LNCaP clone FGC (cell line): ENCODE measurements around the gene MSRB1.
"Not testable (repeated sequence)": the region's sequence is repeated elsewhere in the genome, so short reads cannot be mapped to it uniquely, and the experiment has no call there.

Experiments used
- DNase-seq: peaks from one replicate; pipeline ENCODE4 v3.0.0-alpha.2; 2011; ENCODE audit warnings: low read depth
- H3K4me3 ChIP-seq: 2 replicates; pipeline ENCODE4 v1.5.1; 2011; ENCODE audit warnings: mild to moderate bottlenecking, low read depth, low read length, control low read depth
- TF ChIP-seq, protein P1 (sequence below): IDR thresholded peaks from 2 replicates; pipeline ENCODE4 v1.5.1; 2012; ENCODE audit warnings: mild to moderate bottlenecking; ENCODE audit not compliant: control insufficient read depth, insufficient read depth; ENCODE audit errors: extremely low read depth

MSRB1 gene

DNA sequence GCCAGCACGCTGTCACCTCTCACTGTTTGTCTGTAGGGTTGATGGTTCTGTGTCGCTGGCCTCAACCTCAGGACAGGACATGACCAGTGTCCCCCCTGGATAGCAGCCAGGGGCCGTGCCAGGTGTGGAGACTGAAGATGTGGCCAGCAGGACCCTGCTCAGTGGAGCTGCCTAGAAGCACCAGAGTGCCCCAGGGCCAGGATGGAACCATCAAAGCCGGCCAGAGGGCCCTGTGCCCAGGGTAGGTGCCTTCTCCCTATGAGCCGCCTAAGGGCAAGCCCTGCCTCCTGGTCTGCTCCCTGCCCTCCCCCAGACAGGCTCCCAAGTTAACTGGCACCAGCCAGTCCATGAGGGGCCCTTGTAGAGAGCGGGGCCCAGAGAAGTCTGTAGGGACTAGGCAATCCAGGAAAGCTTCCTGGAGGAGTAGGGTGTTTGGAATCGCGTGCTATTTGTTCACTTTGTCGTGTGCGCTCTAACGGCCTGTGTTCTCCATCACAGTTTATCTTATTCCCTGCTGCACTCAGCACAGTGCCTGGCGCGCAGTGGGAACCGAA, 15.8 kb upstream of the MSRB1 start:
- H3K4me3 ChIP-seq = no peak overlapping the region; the same call in 1 of the 2 replicates
- no peak for DNase-seq
- TF ChIP-seq, protein P1, sequence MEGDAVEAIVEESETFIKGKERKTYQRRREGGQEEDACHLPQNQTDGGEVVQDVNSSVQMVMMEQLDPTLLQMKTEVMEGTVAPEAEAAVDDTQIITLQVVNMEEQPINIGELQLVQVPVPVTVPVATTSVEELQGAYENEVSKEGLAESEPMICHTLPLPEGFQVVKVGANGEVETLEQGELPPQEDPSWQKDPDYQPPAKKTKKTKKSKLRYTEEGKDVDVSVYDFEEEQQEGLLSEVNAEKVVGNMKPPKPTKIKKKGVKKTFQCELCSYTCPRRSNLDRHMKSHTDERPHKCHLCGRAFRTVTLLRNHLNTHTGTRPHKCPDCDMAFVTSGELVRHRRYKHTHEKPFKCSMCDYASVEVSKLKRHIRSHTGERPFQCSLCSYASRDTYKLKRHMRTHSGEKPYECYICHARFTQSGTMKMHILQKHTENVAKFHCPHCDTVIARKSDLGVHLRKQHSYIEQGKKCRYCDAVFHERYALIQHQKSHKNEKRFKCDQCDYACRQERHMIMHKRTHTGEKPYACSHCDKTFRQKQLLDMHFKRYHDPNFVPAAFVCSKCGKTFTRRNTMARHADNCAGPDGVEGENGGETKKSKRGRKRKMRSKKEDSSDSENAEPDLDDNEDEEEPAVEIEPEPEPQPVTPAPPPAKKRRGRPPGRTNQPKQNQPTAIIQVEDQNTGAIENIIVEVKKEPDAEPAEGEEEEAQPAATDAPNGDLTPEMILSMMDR = no peak

DNA sequence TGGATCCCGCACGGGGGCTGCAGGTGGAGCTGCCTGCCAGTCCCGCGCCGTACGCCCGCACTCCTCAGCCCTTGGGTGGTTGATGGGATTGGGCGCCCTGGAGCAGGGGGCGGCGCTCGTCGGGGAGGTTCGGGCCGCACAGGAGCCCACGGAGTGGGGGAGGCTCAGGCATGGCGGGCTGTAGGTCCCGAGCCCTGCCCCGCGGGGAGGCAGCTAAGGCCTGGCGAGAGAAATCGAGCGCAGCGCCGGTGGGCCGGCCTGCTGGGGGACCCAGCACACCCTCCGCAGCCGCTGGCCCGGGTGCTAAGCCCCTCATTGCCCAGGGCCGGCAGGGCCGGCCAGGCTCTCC, 15.1 kb upstream of the MSRB1 start:
- not testable (repeated sequence) for DNase-seq, H3K4me3 ChIP-seq

DNA sequence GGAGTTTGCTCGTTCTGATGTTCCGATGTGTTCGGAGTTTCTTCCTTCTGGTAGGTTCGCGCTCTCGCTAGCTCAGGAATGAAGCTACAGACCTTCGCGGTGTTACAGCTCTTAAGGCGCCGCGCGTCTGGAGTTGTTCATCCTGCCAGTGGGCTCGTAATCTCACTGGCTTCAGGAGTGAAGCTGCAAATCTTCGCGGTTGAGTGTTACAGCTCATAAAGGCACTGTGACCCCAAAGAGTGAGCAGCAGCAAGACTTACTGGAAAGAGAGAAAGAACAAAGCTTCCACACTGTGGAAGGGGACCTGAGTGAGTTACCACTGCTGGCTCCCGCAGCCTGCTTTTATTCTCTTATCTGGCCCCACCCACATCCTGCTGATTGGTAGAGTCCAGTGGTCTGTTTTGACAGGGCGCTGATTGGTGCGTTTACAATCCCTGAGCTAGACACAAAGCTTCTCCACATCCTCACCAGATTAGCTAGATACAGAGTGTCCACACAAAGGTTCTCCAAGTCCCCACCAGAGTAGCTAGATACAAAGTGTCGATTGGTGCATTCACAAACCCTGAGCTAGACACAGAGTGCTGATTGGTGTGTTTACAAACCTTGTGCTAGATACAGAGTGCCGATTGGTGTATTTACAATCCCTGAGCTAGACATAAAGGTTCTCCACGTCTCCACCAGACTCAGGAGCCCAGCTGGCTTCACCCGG, 14.6 kb upstream of the MSRB1 start:
- H3K4me3 ChIP-seq, DNase-seq: not testable (repeated sequence)

DNA sequence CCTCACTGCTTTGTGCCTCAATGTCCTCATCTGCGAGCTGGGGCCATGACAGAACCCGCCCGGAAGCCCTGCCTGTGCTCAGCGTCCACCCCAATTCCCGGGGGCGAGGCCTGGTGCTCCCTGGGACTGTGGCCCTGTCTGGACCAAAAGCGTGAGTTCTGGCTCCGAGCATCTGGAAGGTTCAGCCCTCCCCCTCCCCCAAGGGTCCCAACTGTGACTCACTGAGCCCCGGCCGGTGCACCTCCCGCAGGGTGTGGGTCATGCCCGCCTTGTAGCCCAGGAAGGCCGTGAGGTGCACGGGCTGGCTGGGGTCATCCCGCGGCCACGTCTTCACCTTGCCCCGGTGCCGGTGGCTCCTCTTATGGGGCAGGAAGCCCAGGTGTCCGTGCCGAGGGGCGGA, 10.7 kb upstream of the MSRB1 start:
- no peak overlapping the region for H3K4me3 ChIP-seq
- no peak for DNase-seq
- TF ChIP-seq, protein P1 = no peak

DNA sequence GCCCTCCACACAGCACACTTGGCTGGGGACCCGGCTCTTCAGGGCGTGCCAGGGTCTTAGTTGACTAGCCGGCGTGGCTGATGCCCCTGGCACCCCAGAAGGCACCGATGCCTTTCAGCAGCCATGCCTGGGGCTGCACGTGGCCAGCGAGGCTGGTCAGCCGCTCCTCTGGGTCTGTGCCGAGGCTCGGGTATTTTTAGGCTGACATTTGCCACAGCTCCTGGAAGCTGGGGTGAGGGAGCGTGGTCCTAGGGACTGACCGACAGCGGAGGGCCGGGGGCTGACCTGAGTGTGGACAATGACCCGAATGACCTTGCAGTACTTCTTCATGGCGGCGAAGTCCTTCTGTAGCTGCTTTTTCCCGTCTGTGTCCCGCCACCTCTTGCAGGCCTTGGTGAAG, 7.6 kb upstream of the MSRB1 start:
- H3K4me3 ChIP-seq = no peak overlapping the region
- TF ChIP-seq, protein P1 = no peak
- DNase-seq = no peak

DNA sequence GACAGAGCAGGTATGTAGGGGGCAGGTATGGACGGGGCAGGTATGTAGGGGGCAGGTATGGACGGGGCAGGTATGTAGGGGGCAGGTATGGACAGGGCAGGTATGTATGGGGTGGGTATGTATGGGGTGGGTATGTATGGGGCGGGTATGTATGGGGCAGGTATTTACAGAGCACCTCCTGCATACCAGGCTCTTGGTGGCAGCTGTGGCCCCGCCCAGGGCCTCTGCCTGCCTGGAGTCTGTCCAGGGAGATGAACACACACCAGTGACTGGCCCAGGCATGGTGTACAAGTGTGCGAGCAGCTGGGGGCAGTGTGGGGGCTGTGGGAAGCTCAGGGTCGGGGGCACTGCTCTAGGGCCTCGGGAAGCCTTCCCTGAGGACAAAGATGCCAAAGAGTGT, 7.0 kb upstream of the MSRB1 start:
- no peak for DNase-seq
- no peak overlapping the region for H3K4me3 ChIP-seq
- TF ChIP-seq, protein P1 = no peak

DNA sequence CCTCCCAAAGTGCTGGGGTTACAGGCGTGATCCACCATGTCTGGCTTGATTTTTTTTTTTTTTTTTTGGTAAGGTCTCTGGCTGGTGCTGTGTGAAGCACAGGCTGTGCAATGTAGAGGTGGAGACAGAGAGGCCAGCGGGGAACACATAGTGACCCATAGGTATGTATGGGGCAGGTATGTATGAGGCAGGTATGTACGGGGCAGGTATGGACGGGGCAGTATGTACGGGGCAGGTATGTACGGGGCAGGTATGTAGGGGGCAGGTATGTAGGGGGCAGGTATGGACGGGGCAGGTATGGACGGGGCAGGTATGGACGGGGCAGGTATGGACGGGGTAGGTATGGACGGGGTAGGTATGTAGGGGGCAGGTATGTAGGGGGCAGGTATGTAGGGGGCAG, 6.5 kb upstream of the MSRB1 start:
- no peak for DNase-seq
- H3K4me3 ChIP-seq = no peak overlapping the region
- TF ChIP-seq, protein P1 = no peak

DNA sequence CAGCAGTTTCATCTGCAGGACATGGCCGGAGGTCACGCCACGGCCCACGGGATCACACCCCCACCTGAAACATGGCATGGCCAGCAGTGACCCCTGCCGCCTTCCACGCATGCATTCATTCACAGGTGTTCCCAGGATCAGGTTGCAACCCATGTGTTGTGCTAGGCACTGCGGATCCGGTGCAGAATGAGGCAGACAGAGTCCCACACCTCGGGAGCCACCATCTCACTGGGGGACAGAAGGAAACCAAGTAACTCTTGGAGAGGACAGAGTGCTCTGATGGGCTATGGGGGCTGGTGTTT, 4.3 kb upstream of the MSRB1 start:
- TF ChIP-seq, protein P1 = no peak
- no peak overlapping the region for H3K4me3 ChIP-seq
- DNase-seq = no peak
